Lung (tissue), 12 donors: ENCODE results near the gene LPIN1. TPM values are rescaled to one million over a fixed set of nuclear protein-coding genes. Genes with fewer than 3 reads are reported as not detected.

Source experiments
- ATAC-seq: fragments of 200-7000 bp; cut with Tn5 transposase; one replicate; pipeline ENCODE4 v1.9.1; 2020; ENCODE audit warnings: moderate number of reproducible peaks; ENCODE audit not compliant: insufficient read depth, low FRiP score
- DNase-seq, 3 donors: peaks; one replicate each; pipeline ENCODE4 v3.0.0-alpha.2; 2013 to 2017
- H3K27ac ChIP-seq, 2 donors: one replicate each; pipeline ENCODE4 v1.5.1; 2013; ENCODE audit warnings: mild to moderate bottlenecking in 2 of 2, moderate library complexity in 2 of 2, control low read depth in 1 of 2, inconsistent platforms in 1 of 2, low read depth in 1 of 2, low read length in 1 of 2
- H3K27me3 ChIP-seq, 3 donors: one replicate each; pipeline ENCODE4 v1.5.1; 2013; ENCODE audit warnings: low read length in 2 of 3; ENCODE audit not compliant: control insufficient read depth in 3 of 3, insufficient read depth in 3 of 3
- H3K36me3 ChIP-seq, 4 donors: one replicate each; pipeline ENCODE4 v1.5.1; 2013; ENCODE audit warnings: low read length in 4 of 4, mild to moderate bottlenecking in 1 of 4, moderate library complexity in 1 of 4; ENCODE audit not compliant: control insufficient read depth in 4 of 4, insufficient read depth in 4 of 4
- H3K4me1 ChIP-seq, 5 donors: one replicate each; pipeline ENCODE4 v1.5.1; 2013; ENCODE audit warnings: low read length in 5 of 5, mild to moderate bottlenecking in 2 of 5, moderate library complexity in 1 of 5; ENCODE audit not compliant: control insufficient read depth in 5 of 5, insufficient read depth in 5 of 5
- H3K4me3 ChIP-seq: one replicate; pipeline ENCODE4 v1.5.1; 2013; ENCODE audit warnings: mild to moderate bottlenecking, control low read depth, moderate library complexity
- H3K9ac ChIP-seq, 2 donors: one replicate each; pipeline ENCODE4 v1.5.1; 2013; ENCODE audit warnings: low read length in 2 of 2, control low read depth in 1 of 2; ENCODE audit not compliant: insufficient read depth in 1 of 2
- H3K9me3 ChIP-seq, 4 donors: one replicate each; pipeline ENCODE4 v1.5.1; 2013; ENCODE audit warnings: low read length in 3 of 4, mild to moderate bottlenecking in 1 of 4, moderate library complexity in 1 of 4; ENCODE audit not compliant: control insufficient read depth in 4 of 4, insufficient read depth in 3 of 4
- WGBS, 2 donors: extraction: QIAGEN DNeasy Blood & Tissue Kit; methylation state at CpG; one replicate each; pipeline ENCODE4 v1.1.7; 2013; 5-methylcytosine and 5-hydroxymethylcytosine counted together
- polyA plus RNA-seq, 2 donors: library from polyadenylated mRNA; stranded (reverse); fragments of 200-250 nt; gene quantifications; one replicate each; pipeline ENCODE4 v1.2.1, GENCODE V29; 2013
- total RNA-seq, 2 donors: library from RNA; depleted of rRNA in 1 of 2; stranded (reverse); fragments of >200 nt in 1 of 2; gene quantifications; one replicate each; pipeline ENCODE4 v1.2.1, GENCODE V29; 2014 to 2021
- TF ChIP-seq, protein P1 (sequence below): IDR thresholded peaks from 2 replicates; pipeline ENCODE4 v1.5.1; 2012; ENCODE audit warnings: mild to moderate bottlenecking; ENCODE audit errors: control extremely low read depth, extremely low read depth
- donor health status: control.
- donor health status: control.
- donor health status: Bipolar disorder and iron deficiency.
- donor health status: healthy.
- donor health status: DM: yes; HTN: yes; CAD: no.

The LPIN1 gene
- total and polyA plus RNA-seq, 4 donors = 14.7 to 43.4 (median 26.0) TPM

DNA sequence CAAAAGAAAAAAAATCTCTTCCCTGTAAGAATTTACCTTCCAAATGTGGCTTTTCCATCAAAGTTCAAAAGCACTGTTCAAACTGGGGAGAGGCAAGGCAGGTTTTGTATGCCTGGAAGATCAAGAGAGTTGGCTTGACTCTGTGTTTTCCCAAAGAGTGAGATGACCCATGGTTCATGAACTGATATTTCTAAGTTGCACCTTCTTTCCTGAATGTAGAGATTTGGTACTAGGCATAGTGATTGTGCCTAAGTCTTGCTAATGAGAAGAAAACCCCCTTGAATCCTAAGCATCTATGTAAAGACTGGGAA is 23.4 kb upstream of the LPIN1 start:
- H3K9me3 ChIP-seq = no peaks in the 10 kb centered on the region
- TF ChIP-seq, protein P1, sequence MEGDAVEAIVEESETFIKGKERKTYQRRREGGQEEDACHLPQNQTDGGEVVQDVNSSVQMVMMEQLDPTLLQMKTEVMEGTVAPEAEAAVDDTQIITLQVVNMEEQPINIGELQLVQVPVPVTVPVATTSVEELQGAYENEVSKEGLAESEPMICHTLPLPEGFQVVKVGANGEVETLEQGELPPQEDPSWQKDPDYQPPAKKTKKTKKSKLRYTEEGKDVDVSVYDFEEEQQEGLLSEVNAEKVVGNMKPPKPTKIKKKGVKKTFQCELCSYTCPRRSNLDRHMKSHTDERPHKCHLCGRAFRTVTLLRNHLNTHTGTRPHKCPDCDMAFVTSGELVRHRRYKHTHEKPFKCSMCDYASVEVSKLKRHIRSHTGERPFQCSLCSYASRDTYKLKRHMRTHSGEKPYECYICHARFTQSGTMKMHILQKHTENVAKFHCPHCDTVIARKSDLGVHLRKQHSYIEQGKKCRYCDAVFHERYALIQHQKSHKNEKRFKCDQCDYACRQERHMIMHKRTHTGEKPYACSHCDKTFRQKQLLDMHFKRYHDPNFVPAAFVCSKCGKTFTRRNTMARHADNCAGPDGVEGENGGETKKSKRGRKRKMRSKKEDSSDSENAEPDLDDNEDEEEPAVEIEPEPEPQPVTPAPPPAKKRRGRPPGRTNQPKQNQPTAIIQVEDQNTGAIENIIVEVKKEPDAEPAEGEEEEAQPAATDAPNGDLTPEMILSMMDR = no peak
- no peak overlapping the region for H3K27ac ChIP-seq
- ATAC-seq (no peak), DNase-seq (no peak)
- H3K27me3 ChIP-seq = peaks cover 0 to under 1% (median 0%) of the 10 kb centered on the region in 3 donors
- no peak overlapping the region for H3K9ac ChIP-seq
- no peaks in the 10 kb centered on the region for H3K36me3 ChIP-seq
- peaks cover 0 to 8% (median 0%) of the 10 kb centered on the region in 5 donors for H3K4me1 ChIP-seq
- H3K4me3 ChIP-seq = no peak overlapping the region

DNA sequence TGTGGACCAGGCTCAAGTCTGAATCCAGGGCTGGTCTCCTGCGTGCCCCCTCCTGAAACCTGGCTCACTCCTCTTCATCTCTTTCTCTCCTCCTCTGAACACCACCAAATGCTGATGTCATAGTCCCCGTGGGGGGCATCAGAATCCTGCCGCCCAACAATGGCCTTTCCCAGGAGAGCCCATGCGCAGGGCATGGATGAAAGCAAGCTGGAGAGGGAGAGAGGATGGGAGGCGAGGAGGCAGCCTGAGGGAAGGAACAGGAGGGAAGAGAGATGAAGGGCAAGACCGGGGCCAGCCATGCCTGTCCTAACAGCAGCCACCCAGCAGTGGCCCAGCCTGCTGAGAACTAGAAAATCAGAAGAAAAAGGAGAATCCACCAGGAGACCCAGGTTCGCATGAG is 22.3 kb upstream of the LPIN1 start:
- no peak overlapping the region for H3K27ac ChIP-seq
- no peak for ATAC-seq

DNA sequence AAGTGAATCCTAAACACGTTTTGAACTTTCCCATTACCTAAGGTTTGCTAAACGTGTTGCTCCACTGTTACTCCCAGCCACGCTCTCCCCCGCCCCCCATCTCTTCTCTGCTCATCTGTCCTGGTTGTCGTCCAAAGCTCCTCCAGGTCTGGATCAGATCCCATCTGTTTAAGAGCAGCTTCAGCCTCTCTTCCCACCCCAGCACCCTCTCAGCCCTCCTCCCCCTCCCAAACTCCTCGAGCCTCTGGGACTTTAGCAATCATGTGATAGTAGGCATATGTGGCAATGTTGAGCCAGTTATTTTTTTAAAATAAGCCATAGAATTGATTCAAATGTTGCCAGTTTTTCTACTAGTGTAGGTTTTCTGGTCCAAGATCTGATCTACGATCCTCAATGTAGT is 20.0 kb upstream of the LPIN1 start:
- no peak overlapping the region for H3K4me3 ChIP-seq
- DNase-seq (peak in 2 of 3 donors; percentile 47 to 66), ATAC-seq (no peak)
- no peaks in the 10 kb centered on the region for H3K36me3 ChIP-seq
- TF ChIP-seq, protein P1 = no peak
- H3K27me3 ChIP-seq = no peaks in the 10 kb centered on the region
- WGBS, 2 donors = 39 to 60% methylated on average over 7 of the region's 7 CpGs
- H3K9me3 ChIP-seq = no peaks in the 10 kb centered on the region
- H3K27ac ChIP-seq = no peak overlapping the region
- no peak overlapping the region for H3K9ac ChIP-seq
- H3K4me1 ChIP-seq = peaks cover 0 to 8% (median 0%) of the 10 kb centered on the region in 5 donors

More for the DNA sequence above, 22.3 kb upstream of the LPIN1 start:
- Histone ChIP-seq H3K4me3 (no peak overlapping the region), H3K36me3 (no peaks in the 10 kb centered on the region), H3K9me3 (no peaks in the 10 kb centered on the region), H3K27me3 (no peaks in the 10 kb centered on the region), H3K4me1 (peaks cover 0 to 8% (median 0%) of the 10 kb centered on the region in 5 donors), H3K9ac (no peak overlapping the region)
- no peak for DNase-seq
- TF ChIP-seq, protein P1 = no peak
- WGBS, 2 donors = 91 to 93% methylated on average over 7 of the region's 7 CpGs
